Breast epithelium (tissue), 3 donors: ENCODE measurements around the gene CDK14.

ENCODE experiments used
- POLR2A ChIP-seq: fragments of 450-650 bp; IDR thresholded peaks from one replicate; pipeline ENCODE4 v1.6.1; 2016; ENCODE audit warnings: antibody characterized with exemption, mild to moderate bottlenecking, moderate library complexity
- TF ChIP-seq, protein P1 (sequence below), 3 donors: fragments of 450-650 bp; IDR thresholded peaks; one replicate each; pipeline ENCODE4 v1.5.1; 2016 to 2017; ENCODE audit warnings: antibody characterized with exemption in 3 of 3, mild to moderate bottlenecking in 3 of 3, moderate library complexity in 3 of 3

DNA sequence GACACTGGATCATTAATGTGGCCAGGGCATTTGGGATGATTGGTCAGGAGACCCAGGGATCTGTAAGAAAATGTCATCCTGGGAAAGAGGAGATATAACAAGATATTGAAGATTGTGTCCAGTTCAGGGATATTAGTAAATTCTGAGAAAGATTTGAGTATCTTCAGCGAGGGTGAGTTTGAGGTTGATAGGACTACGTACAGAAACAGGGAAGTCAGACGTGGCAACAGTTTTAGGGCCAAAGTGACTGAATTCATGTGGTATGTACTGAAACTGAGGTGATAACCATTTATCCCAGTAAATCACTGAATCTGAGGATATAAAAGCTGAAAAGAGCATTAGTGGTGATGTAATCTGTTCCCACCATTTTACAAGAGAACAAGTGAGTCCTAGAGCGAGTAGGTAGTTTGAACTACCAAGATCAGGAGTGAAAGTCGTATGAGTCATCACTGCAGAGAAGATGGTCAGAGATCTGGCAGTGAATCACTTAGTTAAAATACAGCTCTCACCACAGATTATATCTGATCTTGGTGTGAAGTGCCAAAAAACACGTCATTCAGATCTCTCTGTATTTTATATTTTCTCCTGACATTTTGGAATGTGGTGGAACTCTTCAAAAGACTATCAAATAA, 220.5 kb downstream of the CDK14 start:
- TF ChIP-seq, protein P1, sequence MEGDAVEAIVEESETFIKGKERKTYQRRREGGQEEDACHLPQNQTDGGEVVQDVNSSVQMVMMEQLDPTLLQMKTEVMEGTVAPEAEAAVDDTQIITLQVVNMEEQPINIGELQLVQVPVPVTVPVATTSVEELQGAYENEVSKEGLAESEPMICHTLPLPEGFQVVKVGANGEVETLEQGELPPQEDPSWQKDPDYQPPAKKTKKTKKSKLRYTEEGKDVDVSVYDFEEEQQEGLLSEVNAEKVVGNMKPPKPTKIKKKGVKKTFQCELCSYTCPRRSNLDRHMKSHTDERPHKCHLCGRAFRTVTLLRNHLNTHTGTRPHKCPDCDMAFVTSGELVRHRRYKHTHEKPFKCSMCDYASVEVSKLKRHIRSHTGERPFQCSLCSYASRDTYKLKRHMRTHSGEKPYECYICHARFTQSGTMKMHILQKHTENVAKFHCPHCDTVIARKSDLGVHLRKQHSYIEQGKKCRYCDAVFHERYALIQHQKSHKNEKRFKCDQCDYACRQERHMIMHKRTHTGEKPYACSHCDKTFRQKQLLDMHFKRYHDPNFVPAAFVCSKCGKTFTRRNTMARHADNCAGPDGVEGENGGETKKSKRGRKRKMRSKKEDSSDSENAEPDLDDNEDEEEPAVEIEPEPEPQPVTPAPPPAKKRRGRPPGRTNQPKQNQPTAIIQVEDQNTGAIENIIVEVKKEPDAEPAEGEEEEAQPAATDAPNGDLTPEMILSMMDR (IDR thresholded peaks at IDR 0.05), result no peak
- no peak for TF ChIP-seq POLR2A
